DND-41 (cell line): ENCODE results near the gene ANO6.
A peak's percentile ranks its signal among the peaks of the same experiment; 100 is the strongest.

Experiments
- ATAC-seq: fragments of 200-7000 bp; cut with Tn5 transposase; 3 replicates; pipeline ENCODE4 v1.9.1; 2021; ENCODE audit warnings: low read depth; ENCODE audit not compliant: insufficient read depth
- DNase-seq: peaks from one replicate; pipeline ENCODE4 v3.0.0-alpha.2; 2020
- H2AFZ ChIP-seq: 2 replicates; pipeline ENCODE4 v1.6.0; 2012; ENCODE audit warnings: low read depth, low read length
- H3K27ac ChIP-seq: 2 replicates; pipeline ENCODE4 v1.5.1; 2012; ENCODE audit warnings: low read length, inconsistent platforms
- H3K27me3 ChIP-seq: fragments of 200-600 bp; sonication (generic); 2 replicates; pipeline ENCODE4 v1.6.0; 2012; ENCODE audit warnings: low read length, mild to moderate bottlenecking, inconsistent platforms; ENCODE audit not compliant: insufficient read depth, poor library complexity
- H3K36me3 ChIP-seq: 2 replicates; pipeline ENCODE4 v1.5.1; 2012; ENCODE audit warnings: low read length, inconsistent platforms; ENCODE audit not compliant: insufficient read depth
- H3K4me1 ChIP-seq: 2 replicates; pipeline ENCODE4 v1.5.1; 2012; ENCODE audit warnings: mild to moderate bottlenecking, low read length; ENCODE audit not compliant: insufficient read depth
- H3K4me2 ChIP-seq: 2 replicates; pipeline ENCODE4 v1.6.0; 2012; ENCODE audit warnings: mild to moderate bottlenecking, moderate library complexity, low read length, inconsistent platforms; ENCODE audit not compliant: insufficient read depth
- H3K4me3 ChIP-seq, 2 experiments: fragments of 200-600 bp in 1 of 2; shearing (Covaris generic) in 1 of 2; 2 replicates each; pipeline ENCODE4 v1.5.1; 2012 to 2016; ENCODE audit warnings: inconsistent platforms in 2 of 2, low read length in 2 of 2, mild to moderate bottlenecking in 2 of 2, low read depth in 1 of 2, moderate library complexity in 1 of 2
- H3K79me2 ChIP-seq: 2 replicates; pipeline ENCODE4 v1.6.0; 2012; ENCODE audit warnings: low read length, inconsistent platforms; ENCODE audit not compliant: insufficient read depth
- H3K9ac ChIP-seq: 2 replicates; pipeline ENCODE4 v1.6.0; 2012; ENCODE audit warnings: low read depth, mild to moderate bottlenecking, inconsistent platforms, low read length, moderate library complexity
- H3K9me3 ChIP-seq: 2 replicates; pipeline ENCODE4 v1.5.1; 2012; ENCODE audit warnings: low read length, moderate library complexity, mild to moderate bottlenecking, inconsistent platforms; ENCODE audit not compliant: insufficient read depth, severe bottlenecking
- H4K20me1 ChIP-seq: 2 replicates; pipeline ENCODE4 v1.6.0; 2012; ENCODE audit warnings: low read length; ENCODE audit not compliant: insufficient read depth
- EZH2 ChIP-seq: IDR thresholded peaks from 3 replicates; pipeline ENCODE4 v1.6.1; 2012; ENCODE audit warnings: borderline replicate concordance, low read depth, mild to moderate bottlenecking, moderate library complexity, low read length, inconsistent platforms; ENCODE audit not compliant: severe bottlenecking
- TF ChIP-seq, protein P1 (sequence below): IDR thresholded peaks from 2 replicates; pipeline ENCODE4 v1.5.1; 2012; ENCODE audit warnings: borderline replicate concordance, low read length, moderate library complexity, mild to moderate bottlenecking; ENCODE audit not compliant: poor library complexity, severe bottlenecking; ENCODE audit errors: extremely low read depth

ANO6 gene

DNA sequence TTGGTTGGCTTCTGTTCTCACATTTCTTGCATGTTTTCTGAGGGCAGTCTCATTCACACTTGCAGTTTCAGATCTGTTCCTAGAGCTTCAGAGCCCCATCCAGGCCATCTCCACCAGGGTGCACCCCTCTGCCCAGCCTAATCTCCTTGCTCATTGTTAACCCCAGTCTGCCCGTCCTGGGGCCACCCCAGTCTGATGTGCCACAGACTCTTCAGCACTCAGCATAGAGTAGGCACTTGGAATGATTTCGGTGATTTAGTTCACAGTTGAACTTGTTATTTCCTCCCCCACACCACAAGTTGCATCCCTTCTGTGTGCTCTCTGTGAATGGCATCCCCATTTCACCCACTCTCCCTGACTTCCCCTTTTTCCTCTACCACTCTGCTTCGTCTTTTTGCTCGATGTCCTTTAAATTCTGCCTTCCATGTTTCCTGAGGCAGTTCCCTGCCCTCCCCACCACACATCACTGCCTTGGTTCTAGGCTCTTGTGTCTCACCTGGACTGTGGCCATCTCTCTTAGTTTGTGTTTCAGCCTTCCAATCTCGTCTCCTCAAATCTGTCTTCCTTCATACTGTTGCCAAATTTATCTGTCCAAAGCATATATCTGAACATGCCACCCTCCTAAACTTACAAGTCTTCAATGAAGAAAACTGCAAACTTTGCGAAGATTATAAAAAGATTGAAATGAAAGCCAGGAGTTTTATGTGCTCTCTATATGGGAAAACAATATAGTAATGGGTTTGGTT lies 41.5 kb downstream of the ANO6 start:
- H3K27ac ChIP-seq, result no peak overlapping the region
- no peak for DNase-seq
- H3K79me2 ChIP-seq, result peaks cover 41% of the 10 kb centered on the region
- H3K9ac ChIP-seq, result no peak overlapping the region
- no peaks in the 10 kb centered on the region for H3K36me3 ChIP-seq
- no peak overlapping the region for H3K4me2 ChIP-seq
- no peaks in the 10 kb centered on the region for H3K27me3 ChIP-seq
- no peak for ATAC-seq
- H4K20me1 ChIP-seq, result no peaks in the 10 kb centered on the region
- no peaks in the 10 kb centered on the region for H3K9me3 ChIP-seq
- TF ChIP-seq EZH2, result no peak
- TF ChIP-seq, protein P1, sequence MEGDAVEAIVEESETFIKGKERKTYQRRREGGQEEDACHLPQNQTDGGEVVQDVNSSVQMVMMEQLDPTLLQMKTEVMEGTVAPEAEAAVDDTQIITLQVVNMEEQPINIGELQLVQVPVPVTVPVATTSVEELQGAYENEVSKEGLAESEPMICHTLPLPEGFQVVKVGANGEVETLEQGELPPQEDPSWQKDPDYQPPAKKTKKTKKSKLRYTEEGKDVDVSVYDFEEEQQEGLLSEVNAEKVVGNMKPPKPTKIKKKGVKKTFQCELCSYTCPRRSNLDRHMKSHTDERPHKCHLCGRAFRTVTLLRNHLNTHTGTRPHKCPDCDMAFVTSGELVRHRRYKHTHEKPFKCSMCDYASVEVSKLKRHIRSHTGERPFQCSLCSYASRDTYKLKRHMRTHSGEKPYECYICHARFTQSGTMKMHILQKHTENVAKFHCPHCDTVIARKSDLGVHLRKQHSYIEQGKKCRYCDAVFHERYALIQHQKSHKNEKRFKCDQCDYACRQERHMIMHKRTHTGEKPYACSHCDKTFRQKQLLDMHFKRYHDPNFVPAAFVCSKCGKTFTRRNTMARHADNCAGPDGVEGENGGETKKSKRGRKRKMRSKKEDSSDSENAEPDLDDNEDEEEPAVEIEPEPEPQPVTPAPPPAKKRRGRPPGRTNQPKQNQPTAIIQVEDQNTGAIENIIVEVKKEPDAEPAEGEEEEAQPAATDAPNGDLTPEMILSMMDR, result peak; percentile 4
- no peak overlapping the region for H2AFZ ChIP-seq
- peaks cover 25% of the 10 kb centered on the region for H3K4me1 ChIP-seq
- H3K4me3 ChIP-seq, result no peak overlapping the region

DNA sequence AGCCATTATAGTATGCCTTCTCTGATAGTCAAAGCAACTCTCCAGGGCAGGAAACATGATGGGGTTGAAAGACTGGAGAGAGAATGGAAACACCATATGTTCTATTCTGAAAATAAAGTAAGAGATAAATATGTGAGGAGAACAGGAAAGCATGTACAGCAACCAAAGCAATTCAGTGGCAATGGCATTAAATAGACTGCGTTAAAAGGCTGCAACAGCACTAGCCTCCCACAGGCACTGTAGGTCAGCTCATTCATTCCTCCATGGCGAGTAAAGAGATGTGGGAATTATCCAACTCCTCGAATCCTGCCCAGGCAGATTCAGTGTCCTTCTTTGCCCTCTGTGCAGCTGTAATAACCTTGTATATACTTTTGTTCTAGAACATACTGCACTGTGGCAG lies 43.8 kb downstream of the ANO6 start:
- TF ChIP-seq, protein P1, result no peak
- TF ChIP-seq EZH2, result no peak
- ATAC-seq, result peak; percentile 20
- H3K27ac ChIP-seq, result peak overlapping the region; percentile 83

DNA sequence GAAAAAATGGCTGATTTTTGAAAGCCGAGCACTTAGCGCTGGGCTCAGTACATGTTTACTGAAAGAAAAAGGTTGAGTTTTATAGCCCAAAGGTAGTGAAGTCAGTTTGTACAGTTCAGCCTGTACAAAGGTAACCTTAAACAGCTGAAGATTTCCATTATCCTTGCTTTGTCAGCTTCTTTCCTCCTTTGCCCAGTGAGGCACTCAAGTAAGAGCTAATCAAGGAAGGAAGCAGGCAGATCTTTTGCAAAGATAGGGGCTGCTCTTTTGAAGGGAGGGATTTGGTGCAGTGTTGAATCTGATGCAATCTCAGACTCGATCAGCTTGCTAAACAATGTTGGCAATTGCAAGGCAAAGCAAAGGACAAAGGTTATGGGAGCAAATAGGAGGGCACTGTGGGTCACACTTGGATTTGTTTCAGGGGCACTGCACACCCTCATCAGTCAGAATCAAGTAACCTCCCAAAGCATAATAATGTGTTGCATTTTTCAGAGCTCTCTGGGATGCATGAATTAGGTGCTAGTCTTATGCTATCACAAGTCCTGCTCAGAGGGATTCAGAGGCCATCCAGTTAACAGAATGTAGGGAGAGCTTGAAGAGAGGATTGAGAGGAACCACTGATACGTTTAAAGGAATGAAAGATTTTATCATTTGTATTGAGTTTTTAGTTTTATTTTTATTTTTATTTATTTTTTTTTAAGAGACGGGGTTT lies 44.4 kb downstream of the ANO6 start:
- H2AFZ ChIP-seq, result peak overlapping the region; percentile 58; the same call in 1 of the 2 replicates
- peaks cover 3% of the 10 kb centered on the region; the same call in 1 of the 2 replicates for H4K20me1 ChIP-seq
- H3K79me2 ChIP-seq, result peaks cover 58% of the 10 kb centered on the region
- DNase-seq, result peak; percentile 69
- H3K36me3 ChIP-seq, result no peaks in the 10 kb centered on the region
- TF ChIP-seq, protein P1, result no peak
- no peak for TF ChIP-seq EZH2
- H3K9me3 ChIP-seq, result no peaks in the 10 kb centered on the region
- H3K9ac ChIP-seq, result peak overlapping the region; percentile 38; the same call in 1 of the 2 replicates
- H3K4me3 ChIP-seq, result no peak overlapping the region
- H3K27me3 ChIP-seq, result no peaks in the 10 kb centered on the region
- ATAC-seq, result peak; percentile 96
- peaks cover 25% of the 10 kb centered on the region for H3K4me1 ChIP-seq
- peak overlapping the region; percentile 43 for H3K4me2 ChIP-seq
- H3K27ac ChIP-seq, result peak overlapping the region; percentile 83

More for the DNA sequence above, 43.8 kb downstream of the ANO6 start:
- H4K20me1 ChIP-seq, result peaks cover 3% of the 10 kb centered on the region; the same call in 1 of the 2 replicates
- peaks cover 54% of the 10 kb centered on the region for H3K79me2 ChIP-seq
- H3K4me1 ChIP-seq, result peaks cover 25% of the 10 kb centered on the region
- no peaks in the 10 kb centered on the region for H3K27me3 ChIP-seq
- no peak overlapping the region for H2AFZ ChIP-seq
- no peaks in the 10 kb centered on the region for H3K9me3 ChIP-seq
- peak overlapping the region; percentile 43 for H3K4me2 ChIP-seq
- DNase-seq, result no peak
- H3K4me3 ChIP-seq, result no peak overlapping the region
- H3K9ac ChIP-seq, result peak overlapping the region; percentile 38; the same call in 1 of the 2 replicates
- no peaks in the 10 kb centered on the region for H3K36me3 ChIP-seq
